Esophagus squamous epithelium (tissue), 5 donors: ENCODE results near the gene IL20RB. TPM values are rescaled to one million over a fixed set of nuclear protein-coding genes. Genes with fewer than 3 reads are reported as not detected.
A peak's percentile ranks its signal among the peaks of the same experiment; 100 is the strongest.
"Not testable (repeated sequence)": the region's sequence is repeated elsewhere in the genome, so short reads cannot be mapped to it uniquely, and the experiment has no call there.

Experiments
- DNase-seq: peaks from one replicate; lab custom pipeline; 2025; lab: John Stamatoyannopoulos, UW
- H3K27ac ChIP-seq, 4 donors: fragments of 200-600 bp; sonication (generic); one replicate each; pipeline ENCODE4 v1.5.1; 2016 to 2019; ENCODE audit warnings: mild to moderate bottlenecking in 1 of 4
- H3K27me3 ChIP-seq, 4 donors: fragments of 200-600 bp; sonication (generic); 1 replicate in 3 of 4; 2 replicates in 1 of 4; pipeline versions ENCODE4 v1.5.1 to v1.6.0; 2017 to 2021; ENCODE audit warnings: antibody characterized with exemption in 1 of 4
- H3K36me3 ChIP-seq, 3 donors: fragments of 200-600 bp; sonication (generic); one replicate each; pipeline ENCODE4 v1.5.1; 2016 to 2019
- H3K4me1 ChIP-seq, 3 donors: fragments of 200-600 bp; sonication (generic); one replicate each; pipeline ENCODE4 v1.5.1; 2017 to 2019
- H3K4me3 ChIP-seq, 4 donors: fragments of 200-600 bp; sonication (generic); 1 replicate in 3 of 4; 2 replicates in 1 of 4; pipeline ENCODE4 v1.5.1; 2016 to 2019; ENCODE audit warnings: mild to moderate bottlenecking in 2 of 4, moderate library complexity in 1 of 4
- H3K9me3 ChIP-seq, 3 donors: fragments of 200-600 bp; sonication (generic); one replicate each; pipeline ENCODE4 v1.5.1; 2016 to 2019
- CTCF ChIP-seq, 6 experiments: fragments of 450-650 bp in 4 of 6; fragments of 200-600 bp in 2 of 6; sonication (generic) in 2 of 6; IDR thresholded peaks; one replicate each; pipeline ENCODE4 v1.5.1; 2016 to 2019; ENCODE audit warnings: antibody characterized with exemption in 6 of 6, mild to moderate bottlenecking in 4 of 6, moderate library complexity in 4 of 6
- POLR2A ChIP-seq, 4 donors: fragments of 450-650 bp; IDR thresholded peaks; one replicate each; pipeline ENCODE4 v1.6.1; 2017; ENCODE audit warnings: antibody characterized with exemption in 4 of 4, mild to moderate bottlenecking in 4 of 4, moderate library complexity in 3 of 4
- WGBS, 2 donors: methylation state at CpG; one replicate each; pipeline ENCODE4 v1.1.5; 2018; 5-methylcytosine and 5-hydroxymethylcytosine counted together
- intact Hi-C: fragments of 100-400 bp; cut with DNase I; formaldehyde crosslinking; loops from one replicate; pipeline ENCODE4 v1.15.0; 2022
- total RNA-seq, 4 donors: library from RNA; depleted of rRNA; stranded (reverse); fragments of >200 nt; gene quantifications; one replicate each; pipeline ENCODE4 v1.1.0, GENCODE V29; 2016
- donor health status: DM: yes; HTN: yes; CAD: no.

IL20RB gene
- total RNA-seq, 4 donors from 2014 or later, result 95.1 to 112 (median 105) TPM

GRCh38 chr3:137011153-137011552 is 53.4 kb downstream of the IL20RB start:
- no peak for TF ChIP-seq POLR2A (IDR thresholded peaks at IDR 0.05)
- no peak for TF ChIP-seq CTCF (IDR thresholded peaks at IDR 0.05)
- 88 to 90% methylated on average over 2 to 3 of the region's 4 CpGs for WGBS, 2 donors
- DNase-seq, result no peak

GRCh38 chr3:137012097-137012501 is 54.3 kb downstream of the IL20RB start:
- 45 to 55% methylated on average over 3 of the region's 3 CpGs for WGBS, 2 donors
- H3K27ac ChIP-seq, result peak overlapping the region in 2 of 4 donors; percentile 11 to 30
- H3K27me3 ChIP-seq, result no peaks in the 10 kb centered on the region
- no peak for DNase-seq
- H3K4me3 ChIP-seq, result no peak overlapping the region
- H3K4me1 ChIP-seq, result peaks cover 0 to 29% (median 6%) of the 10 kb centered on the region in 3 donors
- peaks cover 0 to 48% (median 0%) of the 10 kb centered on the region in 3 donors for H3K36me3 ChIP-seq
- intact Hi-C loops, result loop anchor here (5.0 to 10.0 kb wide), 3 partner anchors 255 to 937 kb away; no protein-coding TSS in a partner anchor
- TF ChIP-seq CTCF (IDR thresholded peaks at IDR 0.05) (no peak), POLR2A (IDR thresholded peaks at IDR 0.05) (no peak)
- H3K9me3 ChIP-seq, result no peaks in the 10 kb centered on the region

More at GRCh38 chr3:137011153-137011552, 53.4 kb downstream of the IL20RB start:
- no peaks in the 10 kb centered on the region for H3K27me3 ChIP-seq
- no peaks in the 10 kb centered on the region for H3K9me3 ChIP-seq
- no peak overlapping the region for H3K27ac ChIP-seq
- no peak overlapping the region for H3K4me3 ChIP-seq
- H3K4me1 ChIP-seq, result peaks cover 0 to 29% (median 6%) of the 10 kb centered on the region in 3 donors
- peaks cover 0 to 54% (median 0%) of the 10 kb centered on the region in 3 donors for H3K36me3 ChIP-seq
- intact Hi-C loops, result loop anchor here (5.0 to 10.0 kb wide), 3 partner anchors 254 to 936 kb away; no protein-coding TSS in a partner anchor

- WGBS, 2 donors, result 6 to 9% methylated on average over 18 of the region's 18 CpGs
- peak overlapping the region; percentile 67 to 87 (median 78) for H3K27ac ChIP-seq
- intact Hi-C loops, result loop anchor here (5.0 to 10.0 kb wide), 3 partner anchors 257 to 939 kb away; no protein-coding TSS in a partner anchor
Measured at GRCh38 chr3:137013951-137014688, 56.3 kb downstream of the IL20RB start.

GRCh38 chr3:137017316-137017715 is 59.5 kb downstream of the IL20RB start:
- intact Hi-C loops, result loop anchor here (10.0 kb wide), 2 partner anchors 613 to 943 kb away; no protein-coding TSS in a partner anchor
- Histone ChIP-seq H3K36me3 (peaks cover 0 to 31% (median 0%) of the 10 kb centered on the region in 3 donors), H3K4me1 (peaks cover 0 to 33% (median 4%) of the 10 kb centered on the region in 3 donors)
- not testable (repeated sequence) for H3K9me3 ChIP-seq, DNase-seq, H3K27ac ChIP-seq, H3K27me3 ChIP-seq, H3K4me3 ChIP-seq
- WGBS, 2 donors, result 88 to 100% methylated on average over 1 of the region's 1 CpG

More at GRCh38 chr3:137013951-137014688, 56.3 kb downstream of the IL20RB start:
- DNase-seq, result peak; percentile 24
- H3K36me3 ChIP-seq, result peaks cover 0 to 34% (median 0%) of the 10 kb centered on the region in 3 donors
- H3K4me3 ChIP-seq, result peak overlapping the region; percentile 21 to 64 (median 50)
- no peak for TF ChIP-seq POLR2A (IDR thresholded peaks at IDR 0.05)
- TF ChIP-seq CTCF (IDR thresholded peaks at IDR 0.05), result peak; percentile 74 to 97 (median 94)
- H3K9me3 ChIP-seq, result no peaks in the 10 kb centered on the region
- H3K4me1 ChIP-seq, result peaks cover 0 to 29% (median 6%) of the 10 kb centered on the region in 3 donors
- H3K27me3 ChIP-seq, result no peaks in the 10 kb centered on the region

GRCh38 chr3:137020315-137020714 is 62.5 kb downstream of the IL20RB start:
- H3K4me3 ChIP-seq, result no peak overlapping the region
- 62 to 64% methylated on average over 4 to 5 of the region's 5 CpGs for WGBS, 2 donors
- H3K36me3 ChIP-seq, result peaks cover 0 to 48% (median 0%) of the 10 kb centered on the region in 3 donors
- no peak overlapping the region for H3K27ac ChIP-seq
- peaks cover 0 to 5% (median 0%) of the 10 kb centered on the region in 3 donors for H3K4me1 ChIP-seq
- no peak for DNase-seq
- no peaks in the 10 kb centered on the region for H3K9me3 ChIP-seq
- intact Hi-C loops, result no loop called here
- TF ChIP-seq CTCF (IDR thresholded peaks at IDR 0.05) (no peak), POLR2A (IDR thresholded peaks at IDR 0.05) (no peak)
- no peaks in the 10 kb centered on the region for H3K27me3 ChIP-seq
